HK-2 (cell line): Measurements from ENCODE around the gene DNAJA4.

Experiments
- DNase-seq: peaks from one replicate; pipeline ENCODE4 v3.0.0-alpha.2; 2018; ENCODE audit not compliant: unreplicated experiment

Gene DNAJA4

DNA sequence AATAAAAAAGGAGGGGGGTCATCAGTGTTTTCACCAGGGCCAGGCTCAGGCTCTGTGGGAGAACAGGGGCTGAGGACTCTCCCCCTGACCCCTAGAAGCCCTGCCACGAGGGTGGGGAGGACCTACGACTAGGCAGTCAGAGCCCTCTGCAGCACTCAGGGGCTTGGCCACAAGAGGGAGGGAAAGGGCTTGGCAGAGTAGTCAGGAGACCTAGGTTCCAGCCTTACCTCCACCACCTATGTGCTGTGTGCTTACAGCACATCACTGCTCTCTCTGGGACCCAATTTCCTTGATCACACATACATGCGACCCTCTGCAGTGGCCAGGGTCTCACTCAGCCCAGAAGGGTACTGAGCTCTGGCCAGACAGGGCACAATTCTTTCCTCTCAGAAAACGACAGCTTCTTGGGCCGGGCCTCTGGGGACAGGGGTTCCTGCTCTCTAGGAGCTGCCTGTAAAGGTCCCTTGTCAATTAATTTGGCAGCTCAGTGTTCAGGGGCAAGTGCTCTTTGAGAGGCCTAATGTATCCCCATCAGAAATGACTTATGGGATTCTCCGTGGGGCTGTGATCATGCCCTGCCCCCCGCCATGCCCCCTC lies 51.4 kb downstream of the DNAJA4 start:
- DNase-seq, result no peak

- DNase-seq, result no peak
These were observed 52.1 kb downstream of the DNAJA4 start for GRCh38 chr15:78316283-78317083.

GRCh38 chr15:78317145-78317836 lies 52.9 kb downstream of the DNAJA4 start:
- DNase-seq, result no peak

- no peak for DNase-seq
These were observed 55.2 kb downstream of the DNAJA4 start for GRCh38 chr15:78319588-78319987.

DNA sequence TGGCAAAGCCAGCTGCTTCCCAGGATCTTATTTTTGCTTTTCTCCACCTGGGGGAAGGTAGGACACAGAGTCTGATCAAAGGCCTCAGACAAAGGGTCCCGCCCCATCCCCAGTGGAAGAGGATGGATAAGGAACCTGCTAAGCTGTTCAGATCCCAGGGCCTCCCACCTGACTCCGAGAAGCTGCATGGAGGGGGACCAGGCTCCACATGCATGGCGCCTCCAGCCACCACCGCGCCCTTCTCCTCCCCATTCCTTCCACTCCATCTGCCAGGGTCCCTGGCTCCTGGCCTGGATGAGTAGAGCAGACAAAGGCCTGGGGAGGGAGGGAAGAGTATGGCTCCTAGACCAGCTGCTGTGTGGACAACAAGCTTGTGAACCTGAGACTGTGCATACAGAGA lies 55.8 kb downstream of the DNAJA4 start:
- DNase-seq, result no peak

DNA sequence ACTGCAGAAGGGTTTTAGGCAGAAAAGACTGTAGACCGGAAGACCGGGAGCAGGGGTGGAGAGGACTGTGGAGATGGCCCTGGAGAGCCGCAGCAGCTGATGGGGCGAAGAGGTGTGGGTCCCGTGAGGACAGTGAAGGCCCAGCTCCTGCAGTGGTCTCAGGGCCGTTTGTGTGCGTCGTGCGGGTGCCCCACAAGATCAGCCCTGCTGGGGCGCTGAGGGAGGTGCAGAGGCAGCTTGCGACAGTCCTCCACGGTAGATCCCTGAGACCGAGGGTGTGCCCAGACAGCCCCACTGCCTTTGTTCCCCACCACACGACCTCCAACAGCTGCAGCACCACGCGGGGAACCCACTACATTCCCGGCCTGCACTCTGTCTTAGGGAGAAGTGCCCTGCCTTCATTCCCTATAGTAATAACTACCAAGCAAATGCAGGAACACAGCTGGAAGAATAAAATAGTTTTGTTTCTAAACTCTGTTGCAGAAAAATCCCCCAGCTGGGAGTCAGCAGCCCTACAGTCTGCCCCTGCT lies 56.7 kb downstream of the DNAJA4 start:
- DNase-seq, result no peak

DNA sequence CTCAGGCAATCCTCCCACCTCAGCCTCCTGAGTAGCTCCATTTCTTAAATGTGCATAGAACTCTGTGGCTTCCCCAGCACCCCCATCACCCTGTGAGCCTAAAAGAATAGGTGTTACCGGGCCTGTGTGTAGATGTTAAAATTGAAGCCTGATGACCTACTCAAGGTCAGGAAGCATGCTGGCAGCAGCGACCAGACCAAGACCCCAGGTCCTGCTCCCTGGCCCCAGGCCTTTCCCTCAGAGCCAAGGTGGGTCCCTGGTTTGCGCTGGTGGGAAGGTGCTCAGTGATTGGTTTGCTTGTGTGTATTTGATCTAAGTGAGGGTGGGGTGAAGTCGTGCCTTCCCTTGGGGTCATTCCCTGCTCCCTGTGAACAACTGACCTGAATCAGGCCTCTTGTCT lies 57.4 kb downstream of the DNAJA4 start:
- DNase-seq, result no peak

GRCh38 chr15:78322243-78322642 lies 57.9 kb downstream of the DNAJA4 start:
- no peak for DNase-seq

DNA sequence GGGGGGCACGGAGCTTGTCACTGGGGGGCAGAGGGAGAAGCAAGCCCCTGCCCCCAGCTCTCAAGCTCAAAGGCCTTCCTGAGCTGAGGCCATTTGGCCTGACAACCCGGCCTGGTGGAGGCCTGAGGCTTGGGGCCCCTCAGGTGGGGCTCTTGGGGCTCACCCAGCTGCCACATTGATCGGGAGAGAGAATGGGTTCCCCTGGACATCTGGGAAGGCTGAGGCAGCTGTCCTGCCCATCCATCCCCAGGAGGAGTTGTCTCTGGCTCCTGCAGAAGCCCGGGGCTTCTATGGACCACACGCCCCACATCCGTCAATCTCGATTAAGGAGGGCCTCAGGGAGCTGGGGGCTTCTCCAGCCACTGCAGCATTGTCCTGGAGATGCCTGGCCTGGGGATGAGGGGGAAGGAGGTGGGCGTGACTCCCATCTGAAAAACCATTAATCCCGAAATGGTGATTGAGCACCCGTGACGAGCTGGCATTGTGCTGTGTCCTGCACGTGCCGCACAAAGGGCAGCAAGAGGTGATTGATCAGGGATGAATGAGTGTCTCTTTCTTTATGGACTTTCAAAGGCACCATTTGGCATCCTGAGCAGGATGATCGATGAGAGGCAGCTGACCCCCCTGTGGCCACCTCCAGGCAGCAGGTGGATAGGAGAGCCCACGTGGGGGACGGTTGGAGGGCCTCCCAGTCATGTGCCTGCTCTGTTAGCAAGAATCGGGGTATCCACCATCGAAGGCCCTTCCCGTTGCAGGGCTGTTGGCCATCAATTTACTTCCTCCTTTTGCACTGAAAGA lies 58.6 kb downstream of the DNAJA4 start:
- DNase-seq, result no peak

DNA sequence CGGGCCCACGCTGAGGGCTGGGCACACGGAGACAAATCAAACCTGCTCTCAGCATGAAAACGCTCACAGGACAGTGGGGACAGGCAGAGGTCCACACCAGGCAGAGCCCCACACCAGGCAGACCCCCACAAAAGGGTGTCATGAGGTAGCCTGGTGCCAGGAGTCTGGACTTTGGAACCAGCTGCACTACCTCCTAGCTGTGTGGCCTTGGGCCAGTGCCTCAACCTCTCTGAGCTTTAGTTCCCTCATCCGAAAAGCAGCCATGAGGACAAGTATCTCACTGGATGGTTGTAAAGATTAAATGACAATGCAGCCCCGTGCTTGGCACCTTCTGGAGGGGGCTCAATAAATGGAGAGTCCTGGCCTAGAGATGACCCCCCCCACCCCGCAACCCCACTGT lies 59.3 kb downstream of the DNAJA4 start:
- DNase-seq, result no peak

DNA sequence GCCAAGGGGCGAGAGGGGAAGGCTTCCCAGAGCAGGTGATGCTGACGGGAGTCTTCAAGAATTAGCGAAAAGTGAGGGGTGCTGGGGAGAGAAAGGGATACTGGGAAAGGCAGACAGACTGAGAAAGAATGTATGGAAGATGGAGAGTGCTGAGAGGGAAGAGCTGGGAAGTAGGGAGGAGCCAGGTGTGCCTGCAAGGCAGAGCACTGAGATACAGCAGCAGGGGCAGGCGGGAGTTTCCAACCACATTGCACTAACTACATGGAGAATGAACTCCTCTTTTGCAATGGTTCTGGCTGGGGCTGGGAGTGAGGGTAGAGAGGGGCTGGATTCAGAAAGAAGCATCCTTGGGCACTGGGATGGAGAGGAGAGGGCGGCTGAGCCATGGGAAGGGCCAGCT lies 59.8 kb downstream of the DNAJA4 start:
- no peak for DNase-seq

DNA sequence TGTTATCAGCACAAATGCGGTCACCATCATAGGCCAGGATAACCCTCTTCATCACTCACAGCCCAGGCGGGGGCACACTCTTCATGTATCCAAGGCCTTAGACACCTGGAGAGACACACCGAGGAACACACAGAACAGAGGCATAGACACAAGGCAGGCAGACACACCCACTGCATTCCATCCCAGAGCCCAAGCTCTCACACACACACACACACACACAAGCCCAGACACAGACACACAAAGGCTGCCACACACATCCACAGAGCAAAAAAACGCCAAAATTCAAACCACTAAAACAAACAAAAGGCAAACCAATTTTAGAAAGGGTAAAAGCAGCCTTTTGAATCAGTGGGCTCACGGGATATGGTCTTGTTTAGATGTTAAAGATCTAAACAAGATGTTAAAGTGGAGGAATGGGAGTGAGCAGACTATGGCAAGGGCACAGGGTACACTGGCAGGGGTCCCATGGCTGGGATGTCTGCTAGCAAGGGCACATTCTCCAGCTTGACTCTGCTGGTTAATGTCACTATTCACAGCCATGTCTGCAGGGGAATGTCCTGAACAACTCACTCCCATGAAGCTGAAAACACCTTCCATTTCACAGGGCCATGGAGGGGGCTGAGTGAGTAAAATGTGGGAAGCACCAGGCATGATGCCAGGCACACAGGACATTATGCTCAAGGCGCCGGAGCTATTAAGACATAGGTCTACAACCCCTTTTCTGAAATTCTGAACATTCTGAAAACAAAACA lies 60.9 kb downstream of the DNAJA4 start:
- DNase-seq, result no peak

GRCh38 chr15:78327466-78327865 lies 63.1 kb downstream of the DNAJA4 start:
- DNase-seq, result no peak

GRCh38 chr15:78329625-78330024 lies 65.3 kb downstream of the DNAJA4 start:
- no peak for DNase-seq
